ENCODE measurements around the gene CYBRD1.

DNA sequence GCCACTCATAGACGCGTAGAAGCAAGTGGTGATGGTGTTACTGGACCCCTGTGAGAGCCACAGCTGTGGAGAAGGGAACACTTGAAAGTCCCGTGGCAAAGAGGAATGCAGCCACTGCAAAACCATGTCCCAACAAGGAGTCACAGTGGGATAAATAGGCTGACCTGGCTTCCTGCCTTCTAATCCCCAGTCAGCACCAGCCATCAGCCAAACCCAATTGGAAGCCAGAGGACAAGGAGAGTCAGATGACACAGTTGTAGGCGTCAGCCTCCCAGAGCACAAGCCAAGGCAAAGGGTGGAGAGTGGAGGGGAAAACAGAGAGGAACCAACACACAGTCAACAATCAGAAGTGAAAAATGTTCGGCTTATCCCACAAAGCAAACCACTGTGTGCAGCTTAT lies 5.5 kb upstream of the CYBRD1 start:
- TF ChIP-seq ZFP30 (CRISPR knock-in tag; IDR thresholded peaks at IDR 0.05) (no peak), BACH2 (CRISPR knock-in tag; IDR thresholded peaks at IDR 0.05; ENCODE audit: borderline replicate concordance) (no peak), ZNF565 (CRISPR knock-in tag; conservative IDR thresholded peaks at IDR 0.05; ENCODE audit: low read depth) (no peak), ARNTL (CRISPR knock-in tag; IDR thresholded peaks at IDR 0.05; ENCODE audit: borderline replicate concordance, low read depth) (no peak)

Measured in SK-N-SH treated with all-trans-retinoic acid at 6 μM for 48 hours (cell line).